Panc1 (cell line): ENCODE data around the gene TAF1A.

Experiments
- CTCF ChIP-seq: fragments of 450-650 bp; IDR thresholded peaks from 2 replicates; pipeline ENCODE4 v1.5.1; 2017; ENCODE audit warnings: mild to moderate bottlenecking
- POLR2AphosphoS5 ChIP-seq: IDR thresholded peaks from 2 replicates; pipeline ENCODE4 v1.6.1; 2012; ENCODE audit warnings: mild to moderate bottlenecking, low read depth, low read length, moderate library complexity
- REST ChIP-seq, 2 experiments: IDR thresholded peaks; 2 replicates each; pipeline ENCODE4 v1.6.1; 2011 to 2012; ENCODE audit warnings: low read depth in 2 of 2, control low read depth in 1 of 2, low read length in 1 of 2, mild to moderate bottlenecking in 1 of 2, moderate library complexity in 1 of 2; ENCODE audit not compliant: insufficient read depth in 1 of 2

GRCh38 chr1:222529181-222529580, 60.6 kb downstream of the TAF1A start:
- no peak for TF ChIP-seq CTCF
- TF ChIP-seq POLR2AphosphoS5, result no peak
- no peak for TF ChIP-seq REST (IDR thresholded peaks at IDR 0.05; ENCODE audit: insufficient read depth in 1 of 2, low read depth in 2 of 2, low read length in 1 of 2)
